Activated CD4-positive, alpha-beta T cell treated with anti-CD3 and anti-CD28 coated beads for 4 hours (primary cell): ENCODE measurements around the gene CLDN8.

Experiments used
- DNase-seq, 2 donors: peaks; one replicate each; pipeline ENCODE4 v3.0.0-alpha.2; 2020

Gene CLDN8

GRCh38 chr21:30200000-30200399 is 15.9 kb downstream of the CLDN8 start:
- no peak for DNase-seq

GRCh38 chr21:30194701-30195299 is 21.1 kb downstream of the CLDN8 start:
- DNase-seq, result no peak

GRCh38 chr21:30193201-30193600 is 22.7 kb downstream of the CLDN8 start:
- DNase-seq, result no peak

- DNase-seq, result no peak
These were observed 25.3 kb downstream of the CLDN8 start for GRCh38 chr21:30190554-30190953.

GRCh38 chr21:30189773-30190172 is 26.1 kb downstream of the CLDN8 start:
- DNase-seq, result no peak

- no peak for DNase-seq
These were observed 29.7 kb downstream of the CLDN8 start for GRCh38 chr21:30186242-30186641.

GRCh38 chr21:30168086-30168485 is 47.8 kb downstream of the CLDN8 start:
- DNase-seq, result no peak

- DNase-seq, result no peak
These were observed 49.2 kb downstream of the CLDN8 start, which contains the start of gene CLDN17 for GRCh38 chr21:30166705-30167104. TSS of gene CLDN17 (minus strand) at chr21:30166805. CDS start at chr21:30166617, 188 bp downstream.

- DNase-seq, result no peak
These were observed 49.7 kb downstream of the CLDN8 start for GRCh38 chr21:30166171-30166570.

- no peak for DNase-seq
These were observed 51.1 kb downstream of the CLDN8 start for GRCh38 chr21:30164796-30165195.
